NCI-H146 treated with DMSO at 0.1 percent for 48 hours (cell line): ENCODE data around the gene FALEC.

Source experiments
- DNase-seq: peaks from one replicate; lab custom pipeline; 2025; ENCODE audit not compliant: unreplicated experiment; lab: John Stamatoyannopoulos, UW

FALEC gene

DNA sequence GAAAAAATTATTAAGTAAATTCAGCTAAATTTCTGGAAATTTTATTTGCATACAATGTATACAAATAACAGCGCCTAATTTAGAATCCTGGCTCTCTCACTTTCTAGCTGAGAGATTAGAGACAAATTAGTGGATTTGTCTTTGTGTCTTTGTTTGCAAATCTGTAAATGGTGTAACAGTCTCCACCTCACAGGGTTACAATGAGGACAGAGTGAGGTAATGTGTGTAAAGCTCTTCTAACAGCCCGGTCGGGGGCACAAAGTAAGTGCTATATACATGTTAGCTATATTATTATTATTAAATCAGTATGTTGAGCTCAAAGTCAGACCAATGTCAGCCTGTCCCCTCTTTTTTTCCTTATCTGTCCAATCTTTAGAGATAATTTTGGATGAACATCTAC is 28.7 kb downstream of the FALEC start:
- DNase-seq = peak; percentile 34

- DNase-seq = no peak
These were observed 30.0 kb downstream of the FALEC start for GRCh38 chr1:150545486-150546032.

DNA sequence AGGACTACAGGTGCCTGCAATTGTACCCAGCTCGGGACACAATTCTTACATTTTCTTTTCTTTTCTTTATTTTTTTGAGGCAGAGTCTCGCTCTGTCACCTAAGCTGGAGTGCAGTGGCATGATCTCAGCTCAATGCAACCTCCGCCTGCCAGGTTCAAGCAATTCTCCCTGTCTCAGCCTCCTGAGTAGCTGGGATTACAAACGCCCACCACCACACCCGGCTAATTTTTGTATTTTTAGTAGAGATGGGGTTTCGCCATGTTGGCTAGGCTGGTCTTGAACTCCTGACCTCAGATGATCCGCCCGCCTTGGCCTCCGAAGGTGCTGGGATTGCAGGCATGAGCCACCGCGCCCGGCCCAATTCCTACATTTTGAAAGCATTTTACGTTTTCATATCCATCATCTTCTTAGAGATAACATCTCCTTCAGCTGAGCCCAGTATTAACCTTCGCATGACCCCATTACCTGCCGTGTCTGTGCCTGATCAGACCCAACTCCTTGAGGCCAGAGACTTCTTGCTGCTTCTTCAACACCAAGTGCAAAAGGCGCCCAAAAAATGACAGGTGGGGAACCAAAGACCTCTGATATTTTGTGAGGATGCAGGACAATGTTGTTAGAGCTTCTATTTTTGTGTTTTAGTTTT is 30.9 kb downstream of the FALEC start:
- DNase-seq = no peak

GRCh38 chr1:150548324-150548631 is 32.7 kb downstream of the FALEC start:
- DNase-seq = no peak

- peak; percentile 42 for DNase-seq
These were observed 33.3 kb downstream of the FALEC start, which contains the start of gene ADAMTSL4 for GRCh38 chr1:150548632-150549495. ADAMTSL4 (plus strand) TSS chr1:150549408; CDS start chr1:150552289, 2,881 bp downstream.

DNA sequence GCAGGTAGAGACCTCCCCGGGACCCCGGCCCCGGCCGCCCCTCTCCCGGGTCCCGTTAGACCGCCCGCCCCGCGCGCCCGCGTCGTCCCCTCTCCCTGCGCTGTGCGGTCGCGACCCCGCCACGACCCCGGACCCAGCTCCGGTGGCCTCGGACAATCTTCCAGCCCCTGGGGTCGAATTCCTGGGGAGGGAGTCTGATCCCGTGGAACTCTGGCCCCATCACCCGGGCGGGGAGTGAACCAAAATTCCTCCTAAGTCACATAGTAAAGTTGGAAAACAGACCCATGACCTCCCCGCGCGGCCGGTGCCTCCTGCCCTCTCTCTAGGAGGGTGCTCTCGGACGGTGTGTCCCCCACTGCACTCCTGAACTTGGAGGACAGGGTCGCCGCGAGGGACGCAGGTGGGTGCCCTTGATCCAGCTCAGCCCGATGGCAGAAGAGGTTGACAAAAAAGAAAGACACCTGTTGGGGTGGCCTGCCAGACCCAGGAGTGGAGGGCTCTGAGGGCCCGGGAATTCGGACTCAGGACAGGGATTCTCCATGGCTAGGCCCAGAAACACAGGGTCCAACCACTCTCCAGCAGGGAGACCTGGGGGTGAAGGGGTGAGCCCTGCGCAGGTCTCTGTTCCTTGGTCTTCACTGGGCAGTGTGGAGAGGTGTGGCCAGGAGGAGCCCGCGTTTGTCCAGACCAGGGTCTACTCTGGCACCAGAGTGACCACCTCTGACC is 34.1 kb downstream of the FALEC start:
- no peak for DNase-seq

DNA sequence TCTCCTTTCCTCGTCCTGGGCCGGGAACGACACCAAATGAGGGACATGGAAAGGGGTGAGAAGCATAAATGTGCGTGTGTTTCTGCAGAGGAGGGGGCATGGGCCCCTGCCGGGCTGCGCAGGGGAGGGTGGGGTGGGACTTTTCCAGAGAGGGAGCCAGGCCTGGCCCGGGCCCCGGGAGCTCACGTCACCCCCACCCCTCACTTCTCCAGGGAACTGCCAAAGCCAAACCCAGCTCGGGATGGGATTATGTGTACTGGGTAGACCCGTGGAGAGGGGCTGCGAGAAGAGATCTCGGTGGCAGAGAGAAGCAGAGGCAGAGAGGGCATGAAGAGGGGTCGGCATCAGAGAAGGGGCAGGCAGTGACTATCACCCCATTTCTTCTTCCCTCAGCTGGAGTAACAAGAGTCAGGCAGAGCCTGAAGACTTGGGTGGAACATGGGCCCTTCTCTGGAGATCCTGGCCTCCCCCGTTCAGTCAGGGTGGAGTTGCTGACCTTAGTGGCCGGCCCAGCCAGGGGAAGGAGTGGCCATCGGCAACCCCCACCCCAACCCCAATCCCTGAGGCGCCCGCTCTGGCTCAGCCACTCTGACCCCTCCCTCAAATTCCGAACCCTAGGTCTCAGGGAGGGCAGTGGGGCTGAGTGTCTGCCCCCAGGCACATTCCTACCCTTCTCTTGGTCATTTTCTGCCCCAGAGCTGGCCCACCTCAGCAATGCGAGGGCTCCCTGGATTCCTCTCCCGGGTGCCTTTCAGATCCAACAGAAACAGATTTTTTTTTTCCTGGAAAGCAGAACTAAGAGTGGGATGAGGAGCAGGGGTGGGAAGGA is 34.9 kb downstream of the FALEC start:
- no peak for DNase-seq

DNA sequence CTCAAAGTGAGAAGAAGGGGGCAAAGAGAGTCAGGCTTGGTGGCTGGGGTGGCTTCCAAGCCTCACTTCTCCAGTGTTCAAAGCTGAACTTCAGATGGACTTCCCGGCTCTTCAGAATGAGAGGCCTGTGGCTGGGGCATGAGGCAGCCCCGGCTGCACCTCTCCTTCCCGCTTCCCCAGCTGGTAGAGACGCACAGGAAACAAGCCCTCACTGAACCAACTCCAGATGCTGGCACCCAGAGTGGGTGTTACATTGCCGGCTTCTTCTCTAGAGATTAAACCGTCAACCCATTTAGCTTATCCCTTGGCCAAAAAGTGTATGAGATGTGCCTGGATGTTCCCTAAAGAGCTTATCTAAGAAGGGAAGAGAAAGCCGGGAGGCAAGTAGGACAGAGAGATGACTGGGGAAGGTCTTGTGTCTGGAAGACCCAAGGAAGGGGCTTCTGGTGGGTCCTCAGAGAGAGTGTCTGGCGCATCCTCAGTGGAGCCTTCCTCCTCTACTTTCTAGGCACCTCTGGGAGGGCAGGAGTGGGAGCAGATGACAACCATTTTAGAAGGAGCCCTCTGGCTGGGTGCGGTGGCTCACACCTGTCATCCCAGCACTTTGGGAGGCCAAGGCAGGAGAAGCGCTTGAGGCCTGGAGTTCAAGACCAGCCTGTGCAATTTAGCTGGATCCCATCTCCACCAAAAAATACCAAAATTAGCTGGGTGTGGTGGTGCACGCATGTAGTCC is 35.7 kb downstream of the FALEC start:
- no peak for DNase-seq

DNA sequence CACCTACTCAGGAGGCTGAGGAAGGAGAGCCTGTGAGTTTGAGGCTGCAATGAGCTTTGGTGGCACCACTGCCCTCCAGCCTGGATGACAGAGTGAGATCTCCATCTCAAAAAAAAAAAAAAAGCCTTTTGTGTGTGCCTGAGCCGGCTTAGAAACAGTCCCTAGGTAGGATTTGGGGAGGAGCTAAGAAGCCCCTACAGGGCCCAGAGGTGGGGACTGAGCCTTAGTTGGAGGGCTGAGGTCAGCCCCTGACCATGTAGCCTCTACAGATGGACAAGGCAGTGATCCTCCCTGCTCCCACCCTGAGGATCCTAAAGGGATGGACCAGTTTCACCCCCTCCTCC is 36.2 kb downstream of the FALEC start:
- DNase-seq = no peak

- no peak for DNase-seq
These were observed 36.8 kb downstream of the FALEC start for GRCh38 chr1:150552128-150552910.

- no peak for DNase-seq
These were observed 37.3 kb downstream of the FALEC start for GRCh38 chr1:150552911-150553289.

GRCh38 chr1:150553392-150554085 is 38.0 kb downstream of the FALEC start:
- DNase-seq = no peak

GRCh38 chr1:150554086-150554452 is 38.5 kb downstream of the FALEC start:
- DNase-seq = no peak

GRCh38 chr1:150555198-150555970 is 39.8 kb downstream of the FALEC start:
- DNase-seq = no peak

GRCh38 chr1:150555971-150556865 is 40.7 kb downstream of the FALEC start:
- DNase-seq = no peak

GRCh38 chr1:150557065-150557600 is 41.6 kb downstream of the FALEC start:
- no peak for DNase-seq

DNA sequence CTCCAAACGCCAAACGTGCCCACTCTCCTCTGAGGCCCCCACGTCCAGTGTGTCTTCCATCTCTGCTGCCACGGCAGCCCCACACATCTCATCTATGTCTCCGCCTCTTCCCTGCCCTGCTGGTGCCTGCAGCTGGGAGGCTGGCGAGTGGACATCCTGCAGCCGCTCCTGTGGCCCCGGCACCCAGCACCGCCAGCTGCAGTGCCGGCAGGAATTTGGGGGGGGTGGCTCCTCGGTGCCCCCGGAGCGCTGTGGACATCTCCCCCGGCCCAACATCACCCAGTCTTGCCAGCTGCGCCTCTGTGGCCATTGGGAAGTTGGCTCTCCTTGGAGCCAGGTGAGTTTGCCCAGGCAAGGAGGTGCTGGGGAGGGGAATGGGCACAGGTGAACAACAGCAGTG is 42.3 kb downstream of the FALEC start:
- DNase-seq = no peak
